Limb (tissue), 2 donors: ENCODE results near the gene SLC35A4.

Source experiments
- DNase-seq, 2 donors: peaks; one replicate each; pipeline ENCODE4 v3.0.0-alpha.2; 2016; ENCODE audit errors: extremely low spot score in 2 of 2

The SLC35A4 gene, protein sequence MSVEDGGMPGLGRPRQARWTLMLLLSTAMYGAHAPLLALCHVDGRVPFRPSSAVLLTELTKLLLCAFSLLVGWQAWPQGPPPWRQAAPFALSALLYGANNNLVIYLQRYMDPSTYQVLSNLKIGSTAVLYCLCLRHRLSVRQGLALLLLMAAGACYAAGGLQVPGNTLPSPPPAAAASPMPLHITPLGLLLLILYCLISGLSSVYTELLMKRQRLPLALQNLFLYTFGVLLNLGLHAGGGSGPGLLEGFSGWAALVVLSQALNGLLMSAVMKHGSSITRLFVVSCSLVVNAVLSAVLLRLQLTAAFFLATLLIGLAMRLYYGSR

DNA sequence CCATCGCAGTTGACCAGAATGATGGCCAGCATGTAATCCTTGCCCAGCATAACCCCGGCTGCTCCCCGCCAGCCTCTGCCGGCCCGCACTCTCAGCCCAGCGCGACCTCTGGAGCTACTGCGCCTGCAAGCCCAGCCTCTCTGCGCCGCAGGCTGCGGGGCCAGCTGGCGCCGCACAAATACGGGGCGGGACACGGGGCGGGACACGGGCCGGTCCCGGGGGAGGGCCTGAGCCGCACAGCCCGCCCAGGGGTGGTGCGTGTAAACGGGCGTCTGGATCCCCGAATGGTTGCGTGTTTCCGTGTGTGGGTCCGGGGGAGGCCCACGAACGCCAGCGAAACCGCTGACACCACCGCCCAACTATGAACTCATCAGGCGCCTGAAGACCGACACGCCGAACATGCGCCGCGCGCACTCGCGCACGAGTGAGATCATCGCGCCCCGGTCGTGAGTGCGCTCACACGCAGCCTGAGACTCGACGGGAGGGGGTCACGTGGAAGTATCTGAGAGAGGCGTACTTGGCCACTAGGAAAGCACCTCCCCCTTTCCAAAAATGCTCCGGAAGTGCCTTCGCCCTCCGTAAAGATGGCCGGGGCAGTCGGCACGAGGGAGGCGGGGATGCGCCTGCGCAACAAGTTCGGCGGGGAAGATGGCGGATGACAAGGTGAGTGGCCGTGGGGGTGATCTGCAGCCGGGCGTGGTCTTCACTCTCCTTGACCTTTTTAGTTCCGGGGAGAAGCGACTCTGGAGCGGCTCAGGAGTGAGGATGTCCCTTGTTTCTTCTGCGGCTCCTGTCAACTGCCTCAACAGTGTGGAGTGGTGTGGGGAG, at the start of gene SLC35A4, which contains the start of gene APBB3:
TSS of gene SLC35A4 (plus strand) at position 633 of the 828 bp plus-strand sequence. CDS start 2,342 bp downstream, outside the sequence.
TSS of gene APBB3 (minus strand) at position 403 of the 828 bp plus-strand sequence. CDS start at position 50, 353 bp downstream.
- peak; percentile 95 to 99 for DNase-seq

DNA sequence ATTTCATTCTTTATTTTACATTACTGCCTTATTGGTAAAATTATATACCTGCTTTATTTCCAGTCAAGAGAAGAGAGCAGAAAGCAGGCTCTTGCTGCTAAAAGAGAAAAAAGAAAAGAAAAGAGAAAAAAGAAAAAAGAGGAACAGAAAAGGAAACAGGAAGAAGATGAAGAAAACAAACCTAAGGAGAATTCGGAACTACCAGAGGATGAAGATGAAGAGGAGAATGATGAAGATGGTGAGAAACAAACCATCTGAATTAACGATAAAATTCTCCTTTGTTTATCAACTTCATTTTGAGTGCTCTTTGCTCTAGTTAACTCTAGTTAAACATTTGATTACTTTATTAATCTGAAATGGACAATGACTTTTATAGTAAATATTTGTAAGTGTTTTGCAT, 40.6 kb upstream of the SLC35A4 start:
- DNase-seq = no peak

DNA sequence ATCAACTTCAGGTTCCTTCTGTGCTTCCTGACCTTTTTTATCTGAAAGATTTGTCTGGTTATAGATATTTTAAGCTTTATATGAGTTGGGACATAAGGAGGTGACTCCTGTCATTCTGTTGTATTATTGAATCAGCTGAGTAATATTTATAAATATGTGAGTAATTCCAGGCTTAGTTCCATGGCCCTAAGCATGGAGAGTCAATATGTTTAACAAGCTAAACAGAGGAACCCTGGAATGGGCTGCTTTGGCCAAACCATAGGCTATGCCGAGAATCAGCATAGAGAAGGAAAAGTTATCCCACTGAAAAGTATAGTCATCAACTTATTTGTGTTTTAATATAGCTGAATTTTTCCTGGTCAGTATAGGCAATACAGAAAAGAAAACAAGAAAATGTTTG, 24.4 kb upstream of the SLC35A4 start:
- no peak for DNase-seq

DNA sequence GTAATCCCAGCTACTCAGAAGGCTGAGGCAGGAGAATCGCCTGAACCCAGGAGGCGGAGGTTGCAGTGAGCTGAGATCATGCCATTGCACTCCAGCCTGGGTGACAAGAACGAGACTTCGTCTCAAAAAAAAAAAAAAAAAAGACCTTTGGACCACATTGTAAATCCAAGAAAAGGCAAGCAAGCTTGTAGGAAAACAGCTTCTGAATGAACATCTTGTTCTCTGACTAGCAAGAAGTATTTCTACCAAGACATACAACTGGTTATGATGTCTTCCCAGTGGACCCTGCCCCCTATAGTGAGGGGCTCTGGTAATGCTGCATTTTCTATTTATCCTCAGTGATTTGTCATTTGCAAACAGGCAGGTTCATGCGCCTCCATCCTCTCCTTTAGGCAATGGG, 21.7 kb upstream of the SLC35A4 start:
- DNase-seq = no peak

DNA sequence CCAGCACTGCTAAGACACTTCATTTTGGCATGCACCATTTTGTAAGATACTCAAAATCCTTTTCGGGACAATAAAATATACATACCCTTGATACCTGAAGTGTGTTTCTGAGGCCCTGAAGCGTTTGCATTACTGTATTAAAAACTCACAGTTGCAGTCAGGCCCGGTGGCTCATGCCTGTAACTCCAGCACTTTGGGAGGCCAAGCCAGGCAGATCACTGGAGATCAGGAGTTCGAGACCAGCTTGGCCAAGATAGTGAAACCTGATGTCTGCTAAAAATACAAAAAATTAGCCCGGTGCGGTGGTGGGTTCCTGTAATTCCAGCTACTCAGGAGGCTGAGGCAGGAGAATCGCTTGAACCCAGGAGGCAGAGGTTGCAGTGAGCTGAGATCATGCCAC, 19.6 kb upstream of the SLC35A4 start:
- no peak for DNase-seq

DNA sequence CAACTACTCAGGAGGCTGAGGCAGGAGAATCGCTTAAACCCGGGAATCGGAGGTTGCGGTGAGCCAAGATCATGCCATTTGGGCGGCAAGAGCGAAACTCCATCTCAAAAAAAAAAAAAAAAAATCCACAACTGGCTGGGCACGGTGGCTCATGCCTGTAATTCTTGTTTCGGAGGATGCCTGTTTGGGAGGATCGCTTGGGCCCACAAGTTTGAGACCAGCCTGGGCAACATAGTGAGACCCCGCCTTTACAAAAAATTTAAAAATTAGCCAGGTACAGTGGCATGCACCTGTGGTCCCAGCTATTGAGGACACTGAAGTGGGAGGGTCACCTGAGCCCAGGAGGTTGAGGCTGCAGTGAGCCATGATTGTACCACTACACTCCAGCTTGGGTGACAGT, 19.0 kb upstream of the SLC35A4 start:
- DNase-seq = no peak

DNA sequence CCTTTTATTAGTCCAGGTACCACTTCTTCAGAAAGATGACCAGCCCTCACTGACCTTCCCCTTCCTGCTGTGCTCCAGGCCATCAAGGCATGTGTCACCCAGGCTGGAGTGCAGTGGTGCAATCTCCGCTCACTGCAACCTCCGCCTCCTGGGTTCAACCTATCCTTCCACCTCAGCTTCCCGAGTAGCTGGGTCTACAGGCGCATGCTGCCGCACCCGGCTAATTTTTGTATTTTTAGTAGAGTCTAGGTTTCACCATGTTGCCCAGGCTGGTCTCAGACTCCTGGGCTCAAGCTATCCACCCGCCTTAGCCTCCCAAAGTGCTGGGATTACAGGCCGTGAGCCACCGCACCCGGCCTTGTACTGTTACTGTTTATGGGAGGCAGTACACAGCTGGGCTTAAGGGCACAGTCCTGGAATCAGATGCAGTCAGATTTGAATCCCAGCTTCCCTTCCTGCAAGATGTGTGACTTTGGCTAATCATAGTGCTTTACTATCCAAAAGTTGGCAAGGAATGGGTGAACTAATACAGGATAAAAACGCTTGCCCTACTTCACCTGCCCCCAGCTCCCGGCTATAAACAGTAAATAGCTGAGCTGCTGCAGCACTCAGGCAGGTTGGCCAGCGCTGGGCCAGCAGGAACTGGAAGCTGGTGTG, 17.6 kb upstream of the SLC35A4 start:
- DNase-seq = no peak

DNA sequence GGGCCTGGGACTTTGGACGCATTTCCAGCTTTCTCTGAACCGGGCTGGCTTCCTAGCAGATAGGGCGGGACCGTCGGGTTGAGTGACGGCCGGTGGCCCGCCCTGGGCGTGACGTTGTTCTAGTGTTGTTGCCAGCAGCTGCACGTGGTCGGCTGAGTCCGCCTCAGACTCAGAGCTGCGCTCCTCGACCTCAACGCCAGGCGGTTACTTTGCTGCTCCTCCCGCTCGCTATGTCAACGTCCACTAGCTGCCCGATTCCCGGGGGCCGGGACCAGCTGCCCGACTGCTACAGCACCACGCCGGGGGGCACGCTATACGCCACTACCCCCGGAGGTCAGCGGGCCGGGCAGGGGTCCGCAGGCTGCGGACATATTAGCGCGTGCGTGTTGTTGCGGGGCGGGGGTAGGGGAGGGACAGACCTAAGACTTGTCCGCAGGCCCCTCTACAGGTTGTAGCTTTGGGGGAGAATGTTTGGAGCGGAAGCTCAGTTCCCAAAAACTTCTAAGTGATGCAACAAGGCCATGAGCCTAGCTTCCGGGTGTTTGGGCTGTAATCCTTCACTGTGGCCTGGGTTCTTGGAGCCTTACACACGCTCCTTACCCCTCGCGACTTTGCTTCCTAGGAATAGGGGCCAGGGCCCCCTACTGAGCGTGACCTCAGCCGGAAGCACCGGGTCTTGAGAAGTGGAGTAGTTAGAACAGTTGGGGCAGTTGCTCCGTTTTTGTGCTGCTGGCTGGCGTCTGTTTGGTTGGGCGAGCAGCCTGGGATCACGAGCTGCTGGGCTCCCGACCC, 16.9 kb upstream of the SLC35A4 start, which contains the start of gene EIF4EBP3:
TSS of gene EIF4EBP3 (plus strand) at position 155 of the 792 bp plus-strand sequence. CDS start at position 231, 76 bp downstream.
- DNase-seq = peak; percentile 96

DNA sequence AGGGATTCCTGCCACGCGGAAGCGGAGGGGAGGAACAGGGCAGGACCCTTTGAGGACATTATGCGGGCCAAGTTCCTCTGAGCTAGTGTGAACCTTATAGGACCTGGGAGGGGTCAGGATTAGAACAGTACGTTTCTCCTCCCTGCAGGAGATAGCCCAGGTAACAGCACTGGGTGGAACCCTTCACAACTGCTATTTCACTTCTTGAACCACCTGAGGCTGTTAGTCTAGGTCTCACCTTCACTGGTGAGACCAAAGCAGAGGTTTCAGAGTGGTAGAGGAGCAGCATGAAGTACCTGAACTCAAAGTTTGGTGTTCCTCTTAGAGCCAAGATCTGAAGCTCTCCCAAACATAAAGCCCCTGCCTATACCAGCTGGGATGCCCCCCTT, 16.3 kb upstream of the SLC35A4 start:
- no peak for DNase-seq

DNA sequence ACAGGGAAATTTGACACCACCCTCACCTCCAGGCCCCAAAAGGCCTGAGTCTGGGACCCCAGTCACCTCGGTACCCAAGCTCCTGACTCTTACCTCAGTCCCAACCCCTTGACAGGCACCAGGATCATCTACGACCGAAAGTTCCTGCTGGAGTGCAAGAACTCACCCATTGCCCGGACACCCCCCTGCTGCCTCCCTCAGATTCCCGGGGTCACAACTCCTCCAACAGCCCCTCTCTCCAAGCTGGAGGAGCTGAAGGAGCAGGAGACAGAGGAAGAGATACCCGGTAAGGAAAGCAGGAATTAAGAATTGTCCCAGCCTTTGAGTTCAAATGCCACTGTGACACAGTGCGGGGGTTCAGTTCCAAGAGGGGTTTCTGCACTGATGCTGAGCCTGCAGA, 15.8 kb upstream of the SLC35A4 start:
- DNase-seq = no peak

DNA sequence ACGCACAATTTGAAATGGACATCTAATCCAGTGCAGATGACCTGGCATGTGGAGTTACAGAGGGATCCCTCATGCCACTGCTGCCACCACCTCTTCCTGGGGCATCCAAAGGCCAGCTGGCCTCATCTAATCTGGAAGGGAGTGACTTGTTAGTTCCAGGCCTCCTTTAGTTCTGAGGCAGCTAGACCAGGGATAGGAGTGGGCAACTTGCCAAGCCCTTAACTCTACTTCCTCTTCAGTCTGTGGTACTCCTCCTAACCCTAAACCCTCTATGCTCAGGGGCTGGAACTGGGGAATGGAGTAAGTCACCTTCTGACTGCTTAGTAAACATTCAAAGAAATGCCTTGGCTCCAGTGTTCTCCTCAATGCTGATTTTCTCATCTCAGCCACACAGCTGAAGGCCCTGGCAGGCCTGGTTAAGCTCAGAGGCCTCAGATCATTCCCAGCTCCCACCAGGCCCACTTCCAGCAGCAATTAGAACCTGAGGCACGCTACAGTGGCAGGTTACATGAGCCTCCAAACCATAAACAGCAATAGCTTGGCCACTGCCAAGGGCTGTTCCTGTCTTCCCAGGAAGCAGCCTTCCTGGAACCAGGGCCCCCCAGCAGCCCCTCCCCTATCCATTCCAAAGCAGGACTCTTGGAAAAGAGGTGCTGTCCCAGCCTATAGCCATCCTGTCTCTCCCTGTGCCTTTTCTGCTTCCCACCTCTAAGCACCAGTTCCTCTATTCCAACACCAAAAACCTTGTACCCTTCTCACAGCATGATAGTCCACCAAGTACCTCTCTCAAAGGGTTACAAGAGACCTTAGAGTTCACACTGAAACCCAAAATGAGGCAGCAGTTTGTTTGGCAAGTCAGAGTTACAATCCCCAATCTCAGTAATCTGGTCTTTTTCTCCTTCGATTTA, 15.1 kb upstream of the SLC35A4 start:
- DNase-seq = no peak

DNA sequence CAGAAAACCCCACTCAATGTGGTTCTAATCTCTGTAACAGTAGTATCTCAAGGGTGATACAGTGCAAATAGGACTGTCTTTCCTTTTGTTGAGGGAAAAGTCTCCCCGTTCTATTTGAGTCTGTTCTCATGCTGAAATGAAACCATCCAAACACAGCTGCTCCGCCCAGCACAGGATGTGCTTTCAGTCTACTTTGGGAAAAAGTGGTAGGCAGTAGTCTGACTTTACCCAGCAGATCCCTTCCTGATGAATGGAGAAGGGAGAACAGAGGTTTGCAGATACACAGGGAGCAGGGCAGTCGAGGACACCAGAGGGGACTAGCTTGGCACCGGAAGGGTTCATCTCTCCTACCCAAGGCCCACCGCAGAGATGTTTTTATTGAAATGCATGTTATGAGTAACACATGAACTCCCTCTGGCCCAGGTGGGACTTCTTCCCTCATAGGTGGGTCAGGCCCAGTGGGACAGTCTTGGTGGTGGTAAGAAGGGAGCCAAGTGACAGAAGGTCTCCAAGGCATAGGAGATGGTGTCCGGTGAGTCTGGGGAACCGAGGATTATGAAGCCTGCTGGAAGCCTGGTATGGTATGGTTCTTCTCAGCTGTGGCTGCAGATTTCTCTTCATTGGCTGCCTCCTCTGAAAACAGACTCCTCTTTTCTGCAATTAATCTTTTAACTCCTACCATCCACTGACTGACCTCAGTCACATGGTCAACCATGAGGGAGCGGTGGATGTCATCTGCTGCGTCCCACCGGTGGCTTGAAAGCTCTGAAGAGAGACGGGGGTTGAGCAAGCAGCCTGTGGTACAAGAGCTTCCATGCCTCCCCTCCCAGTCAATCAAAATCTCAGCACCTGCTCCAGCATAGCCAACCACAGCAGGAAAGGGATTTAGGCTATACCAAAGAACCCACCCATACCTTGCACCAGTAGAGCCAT, 14.2 kb upstream of the SLC35A4 start:
- DNase-seq = no peak

DNA sequence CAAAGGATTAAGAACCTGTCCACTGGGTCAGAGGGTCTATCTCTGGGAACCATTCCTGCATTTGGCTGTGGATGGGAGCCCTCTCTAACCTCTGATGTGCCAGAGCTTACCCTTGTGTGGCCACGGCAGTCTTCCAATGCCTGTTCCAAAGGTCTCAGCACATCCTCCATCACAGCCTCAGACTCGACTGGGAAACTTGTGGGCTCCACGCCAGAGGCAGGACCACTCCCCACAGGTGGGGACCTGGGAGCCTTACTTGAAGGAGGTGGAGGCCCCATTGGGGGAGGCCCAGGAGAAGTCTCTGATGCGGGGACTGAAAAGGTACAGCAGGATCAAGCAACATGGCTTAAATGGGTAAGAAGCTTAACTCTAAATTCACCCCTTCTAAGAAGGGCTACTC, 12.8 kb upstream of the SLC35A4 start:
- DNase-seq = no peak

DNA sequence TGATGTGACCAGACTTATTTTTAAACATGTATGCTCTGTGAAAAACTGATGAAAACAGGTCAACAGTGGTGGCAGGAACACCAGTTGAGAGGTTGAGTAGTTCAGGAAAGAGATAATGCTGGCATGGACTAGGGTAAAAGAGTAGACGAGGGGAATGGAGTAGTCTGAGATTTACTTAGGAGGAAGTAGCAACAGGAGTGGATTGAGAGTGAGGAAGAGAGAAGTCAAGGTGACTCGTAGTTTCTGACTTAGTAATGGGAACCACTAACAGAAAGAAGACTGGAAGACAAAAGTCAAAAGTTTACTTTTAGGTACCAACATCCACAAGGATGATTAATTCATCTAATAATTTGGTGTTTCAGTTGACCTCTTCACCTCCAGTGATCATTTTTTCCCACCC, 11.0 kb upstream of the SLC35A4 start:
- DNase-seq = no peak

DNA sequence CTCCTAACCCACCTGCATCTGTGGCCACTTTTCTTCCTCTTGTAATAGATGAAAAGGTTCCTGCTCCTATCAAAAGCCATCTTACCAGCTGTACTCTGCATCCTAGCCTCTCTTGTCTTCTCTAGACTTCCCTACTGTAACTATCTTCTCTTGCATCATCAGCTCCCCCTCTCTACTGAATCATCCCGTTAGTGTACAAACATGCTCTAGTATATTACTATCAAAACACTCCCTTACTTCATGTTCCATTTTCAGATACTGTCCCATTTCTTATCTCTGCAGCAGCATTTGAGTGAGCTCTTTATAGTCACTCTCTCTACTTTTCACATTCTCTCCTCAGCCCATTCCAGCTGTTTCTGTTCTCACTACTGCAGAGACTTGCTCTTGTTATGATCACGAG, 10.2 kb upstream of the SLC35A4 start:
- no peak for DNase-seq

DNA sequence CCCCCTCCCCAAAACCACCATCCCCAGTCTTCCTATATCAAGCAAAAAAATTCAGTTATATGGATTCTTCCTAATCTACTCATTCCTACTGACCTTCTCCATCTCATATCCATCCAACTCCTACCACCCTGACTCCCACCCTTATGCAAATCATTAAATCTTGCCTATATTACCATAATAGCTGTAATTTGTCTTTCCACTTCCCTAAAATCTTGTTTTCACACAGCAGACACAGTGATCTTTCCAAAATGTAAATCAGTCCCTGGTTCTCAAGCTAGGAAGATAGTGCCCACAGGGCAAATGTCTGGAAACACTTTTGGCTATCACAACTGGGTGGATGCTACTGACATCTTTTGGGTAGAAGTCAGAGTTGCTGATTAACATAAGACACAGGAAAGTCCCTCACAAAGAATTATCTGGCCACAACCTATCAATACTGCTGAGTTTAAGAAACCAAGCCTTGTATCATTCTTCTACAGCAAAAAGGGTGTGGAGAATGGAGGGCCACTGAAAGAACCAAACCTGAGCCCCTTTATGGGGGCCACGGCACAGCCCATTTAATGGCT, 8.8 kb upstream of the SLC35A4 start:
- DNase-seq = no peak

DNA sequence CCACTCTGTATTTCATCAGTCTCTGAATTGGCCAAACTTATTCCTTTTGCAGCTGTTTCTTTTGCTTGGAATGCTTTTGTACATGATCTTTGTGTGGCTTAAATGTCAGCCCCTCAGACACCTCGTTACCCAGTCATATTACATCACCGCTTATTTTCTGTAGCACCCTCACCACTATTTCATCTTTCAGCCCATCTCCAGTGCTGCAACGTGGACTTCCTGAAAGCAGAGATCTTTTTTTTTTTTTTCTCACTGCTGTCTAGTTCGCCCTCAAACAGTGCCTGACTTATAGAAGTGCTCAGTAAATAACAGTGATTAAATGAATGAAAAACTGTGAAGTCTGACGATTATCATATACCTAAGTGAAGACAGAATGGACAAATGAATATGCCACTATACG, 8.2 kb upstream of the SLC35A4 start:
- DNase-seq = no peak

DNA sequence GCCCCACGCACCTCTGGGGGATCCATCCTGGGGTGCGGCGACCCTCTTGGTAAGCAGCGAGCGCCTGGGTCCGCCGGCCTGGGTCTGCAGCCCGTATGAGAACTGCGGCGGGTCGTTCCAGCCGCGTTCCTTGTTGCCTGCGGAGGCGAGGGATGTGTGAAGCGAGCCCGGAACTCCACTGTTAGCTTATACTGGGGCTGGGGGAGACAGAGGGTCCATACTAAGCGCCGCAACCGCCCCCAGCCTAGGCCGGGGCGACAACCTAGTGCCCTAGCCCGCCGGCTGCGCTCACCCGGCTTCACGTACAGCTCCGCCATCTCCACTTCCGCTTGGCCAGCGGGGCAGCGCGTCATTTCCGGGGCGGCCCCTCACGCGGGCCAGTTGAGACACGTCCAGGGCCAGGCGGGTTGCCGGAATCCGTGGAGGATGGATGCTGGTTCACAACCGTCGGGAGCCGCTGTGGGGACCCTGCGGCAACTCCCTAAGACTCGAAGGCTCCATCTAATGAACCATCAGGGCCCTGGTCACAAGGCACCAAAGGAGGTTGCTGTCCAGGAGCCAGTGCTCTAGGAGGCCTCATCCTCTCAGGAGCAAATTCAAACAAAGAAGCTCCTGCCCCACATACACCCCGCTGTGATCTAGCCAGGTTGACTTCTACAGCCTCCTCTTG, 7.4 kb upstream of the SLC35A4 start, which contains the start of gene SRA1:
TSS of gene SRA1 (minus strand) at position 338 of the 670 bp plus-strand sequence. CDS start at position 317, 21 bp downstream.
- peak; percentile 91 to 96 for DNase-seq
